Caco-2 (cell line): ENCODE data around the gene TEX28. TPM values are rescaled to one million over a fixed set of nuclear protein-coding genes. Genes with fewer than 3 reads are reported as not detected.

Source experiments
- BruUV-seq: library from RNA; stranded (reverse); fragments of 400-500 nt; replicated peaks from 2 replicates; lab custom pipeline; 2021; lab: Mats Ljungman, UMichigan
- CTCF ChIA-PET: fragments of 300-600 bp; sonication (Branson Sonifier 250); formaldehyde crosslinking; loops from one replicate; lab custom pipeline; 2022; ENCODE audit warnings: antibody characterized with exemption; lab: Charles Lee
- POLR2A ChIA-PET: fragments of 300-600 bp; sonication (Branson Sonifier 250); formaldehyde crosslinking; loops from one replicate; lab custom pipeline; 2022; ENCODE audit warnings: antibody characterized with exemption; lab: Charles Lee
- DNase-seq, 2 experiments: peaks; one replicate each; pipeline versions ENCODE4 v3.0.0 to v3.0.0-alpha.2; 2020 to 2022
- H3K27me3 ChIP-seq: replicated peaks from 2 replicates; pipeline ENCODE4 v1.6.0; 2011; ENCODE audit warnings: low read length; ENCODE audit not compliant: control insufficient read depth, insufficient read depth
- H3K36me3 ChIP-seq: 2 replicates; pipeline ENCODE4 v1.5.1; 2011; ENCODE audit warnings: low read length; ENCODE audit not compliant: control insufficient read depth, insufficient read depth
- H3K4me1 ChIP-seq: fragments of 250-450 bp; sonication (Bioruptor Pico); 2 replicates; pipeline ENCODE4 v1.5.1; 2020; ENCODE audit warnings: mild to moderate bottlenecking
- H3K4me3 ChIP-seq: 2 replicates; pipeline ENCODE4 v1.5.1; 2011; ENCODE audit warnings: low read depth, mild to moderate bottlenecking, control low read depth, low read length
- H3K9me3 ChIP-seq: fragments of 250-450 bp; sonication (Bioruptor Pico); 2 replicates; pipeline ENCODE4 v1.5.1; 2020; ENCODE audit warnings: mild to moderate bottlenecking, moderate library complexity
- H3K27ac Mint-ChIP-seq: one replicate; pipeline ENCODE4 v1.8.0; 2022; ENCODE audit warnings: mixed read lengths; ENCODE audit not compliant: unreplicated experiment
- H3K27me3 Mint-ChIP-seq: one replicate; pipeline ENCODE4 v1.8.0; 2022; ENCODE audit warnings: mixed read lengths; ENCODE audit not compliant: insufficient read depth, unreplicated experiment
- H3K36me3 Mint-ChIP-seq: one replicate; pipeline ENCODE4 v1.8.0; 2022; ENCODE audit warnings: mild to moderate bottlenecking, mixed read lengths; ENCODE audit not compliant: insufficient read depth, unreplicated experiment
- H3K4me1 Mint-ChIP-seq: one replicate; pipeline ENCODE4 v1.8.0; 2022; ENCODE audit warnings: low read depth, mixed read lengths; ENCODE audit not compliant: unreplicated experiment
- H3K4me3 Mint-ChIP-seq: one replicate; pipeline ENCODE4 v1.8.0; 2022; ENCODE audit warnings: mild to moderate bottlenecking, moderate library complexity, mixed read lengths; ENCODE audit not compliant: unreplicated experiment
- H3K9me3 Mint-ChIP-seq: one replicate; pipeline ENCODE4 v1.8.0; 2022; ENCODE audit warnings: mixed read lengths; ENCODE audit not compliant: unreplicated experiment
- intact Hi-C: fragments of 100-400 bp; cut with micrococcal nuclease; formaldehyde crosslinking; loops from one replicate; pipeline ENCODE4 v1.10.0; 2022; ENCODE audit not compliant: unreplicated experiment
- total RNA-seq: library from RNA; stranded (reverse); gene quantifications from 2 replicates; pipeline ENCODE4 v1.2.3, GENCODE V29; 2022
- TF ChIP-seq, protein P1 (sequence below), 2 experiments: fragments of 200-600 bp in 1 of 2; IDR thresholded peaks; 1 replicate in 1 of 2; 2 replicates in 1 of 2; pipeline versions ENCODE4 v1.5.1 to v1.8.0; 2011 to 2022; ENCODE audit warnings: antibody characterized with exemption in 1 of 2, control low read depth in 1 of 2, inconsistent platforms in 1 of 2, low read depth in 1 of 2, low read length in 1 of 2, mild to moderate bottlenecking in 1 of 2, moderate library complexity in 1 of 2; ENCODE audit not compliant: insufficient read depth in 1 of 2, severe bottlenecking in 1 of 2, unreplicated experiment in 1 of 2

The TEX28 gene
- total RNA-seq, 1 experiment from 2014 or later = not detected

DNA sequence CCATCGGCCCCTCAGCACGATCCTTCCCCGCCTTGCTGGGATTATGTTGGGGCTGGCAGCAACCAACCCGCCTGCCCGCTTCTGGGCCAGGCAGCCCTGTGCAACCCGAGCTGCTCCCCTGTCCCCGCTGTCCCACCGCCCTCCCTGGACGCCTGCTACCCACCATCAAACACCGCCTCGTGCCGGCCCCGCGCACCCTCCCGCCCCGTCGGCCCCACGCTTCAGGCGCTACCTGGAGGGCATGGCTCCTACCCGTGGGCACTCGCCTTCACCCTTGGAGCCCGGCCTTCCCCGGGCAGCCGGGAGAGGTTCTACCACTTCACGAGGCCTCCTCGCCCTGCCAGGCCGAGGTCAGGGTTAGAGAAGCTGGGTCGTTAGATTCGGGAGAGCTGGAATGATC is 37.6 kb upstream of the TEX28 start:
- Mint-ChIP-seq H3K4me1 (no peaks in the 10 kb centered on the region), H3K4me3 (no peak overlapping the region), H3K27me3 (no peaks in the 10 kb centered on the region), H3K27ac (no peak overlapping the region), H3K36me3 (no peaks in the 10 kb centered on the region), H3K9me3 (no peaks in the 10 kb centered on the region)
- Histone ChIP-seq H3K9me3 (no peaks in the 10 kb centered on the region), H3K36me3 (no peaks in the 10 kb centered on the region), H3K4me3 (no peak overlapping the region), H3K27me3 (no peaks in the 10 kb centered on the region), H3K4me1 (no peaks in the 10 kb centered on the region)
- no TSS peak for BruUV-seq
- ChIA-PET CTCF (no interaction called here), POLR2A (no interaction called here)
- intact Hi-C loops = no loop called here
- no peak for DNase-seq
- TF ChIP-seq, protein P1, sequence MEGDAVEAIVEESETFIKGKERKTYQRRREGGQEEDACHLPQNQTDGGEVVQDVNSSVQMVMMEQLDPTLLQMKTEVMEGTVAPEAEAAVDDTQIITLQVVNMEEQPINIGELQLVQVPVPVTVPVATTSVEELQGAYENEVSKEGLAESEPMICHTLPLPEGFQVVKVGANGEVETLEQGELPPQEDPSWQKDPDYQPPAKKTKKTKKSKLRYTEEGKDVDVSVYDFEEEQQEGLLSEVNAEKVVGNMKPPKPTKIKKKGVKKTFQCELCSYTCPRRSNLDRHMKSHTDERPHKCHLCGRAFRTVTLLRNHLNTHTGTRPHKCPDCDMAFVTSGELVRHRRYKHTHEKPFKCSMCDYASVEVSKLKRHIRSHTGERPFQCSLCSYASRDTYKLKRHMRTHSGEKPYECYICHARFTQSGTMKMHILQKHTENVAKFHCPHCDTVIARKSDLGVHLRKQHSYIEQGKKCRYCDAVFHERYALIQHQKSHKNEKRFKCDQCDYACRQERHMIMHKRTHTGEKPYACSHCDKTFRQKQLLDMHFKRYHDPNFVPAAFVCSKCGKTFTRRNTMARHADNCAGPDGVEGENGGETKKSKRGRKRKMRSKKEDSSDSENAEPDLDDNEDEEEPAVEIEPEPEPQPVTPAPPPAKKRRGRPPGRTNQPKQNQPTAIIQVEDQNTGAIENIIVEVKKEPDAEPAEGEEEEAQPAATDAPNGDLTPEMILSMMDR (IDR thresholded peaks at IDR 0.05; ENCODE audit: insufficient read depth in 1 of 2, low read depth in 1 of 2, low read length in 1 of 2, severe bottlenecking in 1 of 2, unreplicated experiment in 1 of 2) = no peak

DNA sequence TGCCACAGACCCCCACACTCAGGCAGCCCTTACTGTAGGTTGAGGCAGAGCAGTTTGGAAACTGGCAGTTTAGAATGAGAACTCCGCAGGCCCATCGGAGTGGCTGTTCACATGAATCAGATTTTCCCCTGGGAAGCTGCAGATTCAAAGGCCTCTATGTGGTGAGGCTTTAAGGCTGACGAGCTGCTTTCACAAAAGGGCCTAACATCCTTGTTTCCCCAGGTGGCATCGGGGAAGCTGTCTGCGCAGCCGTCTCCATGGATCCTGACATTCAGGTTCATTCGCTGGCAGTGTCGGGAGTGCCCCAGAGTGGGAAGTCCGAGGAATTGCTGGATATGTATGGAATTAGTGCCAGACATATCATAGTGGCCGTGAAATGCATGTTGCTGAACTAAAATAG is 34.4 kb upstream of the TEX28 start:
- intact Hi-C loops = no loop called here
- H3K27me3 Mint-ChIP-seq = no peaks in the 10 kb centered on the region
- BruUV-seq = no TSS peak
- ChIA-PET POLR2A (no interaction called here), CTCF (no interaction called here)
- Histone ChIP-seq H3K4me3 (no peak overlapping the region), H3K27me3 (no peaks in the 10 kb centered on the region), H3K9me3 (no peaks in the 10 kb centered on the region), H3K36me3 (no peaks in the 10 kb centered on the region), H3K4me1 (no peaks in the 10 kb centered on the region)
- TF ChIP-seq, protein P1 (IDR thresholded peaks at IDR 0.05; ENCODE audit: insufficient read depth in 1 of 2, low read depth in 1 of 2, low read length in 1 of 2, severe bottlenecking in 1 of 2, unreplicated experiment in 1 of 2) = no peak
- H3K36me3 Mint-ChIP-seq = no peaks in the 10 kb centered on the region
- no peak for DNase-seq
- H3K27ac Mint-ChIP-seq = no peak overlapping the region
- H3K9me3 Mint-ChIP-seq = no peaks in the 10 kb centered on the region
- no peaks in the 10 kb centered on the region for H3K4me1 Mint-ChIP-seq
- H3K4me3 Mint-ChIP-seq = no peak overlapping the region

DNA sequence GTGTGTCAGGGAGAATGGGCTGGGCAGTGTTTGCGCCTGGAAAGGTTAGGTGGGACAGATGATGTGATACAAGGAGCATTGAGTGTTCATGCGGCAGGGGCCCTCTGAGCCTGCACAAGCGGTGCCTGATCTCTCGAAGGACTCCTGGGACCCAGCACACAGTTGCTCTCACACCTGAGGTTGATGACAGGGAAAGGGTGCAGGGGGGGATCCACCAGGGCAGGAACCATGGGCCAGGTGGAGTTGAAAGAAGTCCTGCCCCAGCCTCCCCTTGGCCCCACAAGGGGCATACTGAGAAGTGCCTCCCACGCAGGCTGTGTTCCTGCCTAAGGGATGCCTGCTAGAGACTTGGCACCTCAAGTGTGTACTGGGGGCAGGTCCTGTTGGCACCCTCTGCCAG is 33.7 kb upstream of the TEX28 start:
- Mint-ChIP-seq H3K27ac (no peak overlapping the region), H3K4me1 (no peaks in the 10 kb centered on the region), H3K36me3 (no peaks in the 10 kb centered on the region), H3K9me3 (no peaks in the 10 kb centered on the region), H3K4me3 (no peak overlapping the region), H3K27me3 (no peaks in the 10 kb centered on the region)
- POLR2A ChIA-PET = no interaction called here
- H3K9me3 ChIP-seq = no peaks in the 10 kb centered on the region
- no peaks in the 10 kb centered on the region for H3K4me1 ChIP-seq
- H3K36me3 ChIP-seq = no peaks in the 10 kb centered on the region
- CTCF ChIA-PET = no interaction called here
- H3K27me3 ChIP-seq = no peaks in the 10 kb centered on the region
- intact Hi-C loops = no loop called here
- no TSS peak for BruUV-seq
- TF ChIP-seq, protein P1 (IDR thresholded peaks at IDR 0.05; ENCODE audit: insufficient read depth in 1 of 2, low read depth in 1 of 2, low read length in 1 of 2, severe bottlenecking in 1 of 2, unreplicated experiment in 1 of 2) = no peak
- H3K4me3 ChIP-seq = no peak overlapping the region
- no peak for DNase-seq
